Iris pigment epithelial cell (primary cell): Measurements from ENCODE around the gene TRPM8.
"Not testable (repeated sequence)": the region's sequence is repeated elsewhere in the genome, so short reads cannot be mapped to it uniquely, and the experiment has no call there.

Experiments used
- DNase-seq: peaks from one replicate; pipeline ENCODE4 v3.0.0-alpha.2; 2011; ENCODE audit warnings: low read depth

Gene TRPM8

GRCh38 chr2:233938676-233939370, 21.6 kb downstream of the TRPM8 start:
- DNase-seq, result no peak

GRCh38 chr2:233940376-233941276, 23.5 kb downstream of the TRPM8 start:
- no peak for DNase-seq

DNA sequence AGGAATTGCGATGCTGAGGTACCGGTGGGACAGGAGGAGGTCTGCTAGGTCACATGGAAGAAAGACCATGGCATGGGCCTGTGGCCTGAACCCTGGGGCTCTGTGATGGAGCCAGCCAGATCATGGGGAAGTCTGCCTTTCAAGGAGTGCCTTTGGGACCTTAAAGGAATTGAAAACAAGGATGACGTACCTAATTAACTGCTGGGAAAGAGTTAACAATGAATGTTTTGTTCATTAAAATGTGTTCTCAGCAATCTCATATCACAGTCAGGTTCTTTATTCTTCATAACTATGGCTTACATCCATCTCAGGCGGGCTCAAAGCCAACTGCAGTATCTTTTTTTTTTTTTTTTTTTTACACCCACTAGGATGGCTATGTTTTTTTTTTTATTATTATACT, 25.6 kb downstream of the TRPM8 start:
- DNase-seq, result no peak

- DNase-seq, result no peak
Observed at GRCh38 chr2:233944269-233944668, 27.1 kb downstream of the TRPM8 start.

GRCh38 chr2:233944722-233945121, 27.5 kb downstream of the TRPM8 start:
- no peak for DNase-seq

DNA sequence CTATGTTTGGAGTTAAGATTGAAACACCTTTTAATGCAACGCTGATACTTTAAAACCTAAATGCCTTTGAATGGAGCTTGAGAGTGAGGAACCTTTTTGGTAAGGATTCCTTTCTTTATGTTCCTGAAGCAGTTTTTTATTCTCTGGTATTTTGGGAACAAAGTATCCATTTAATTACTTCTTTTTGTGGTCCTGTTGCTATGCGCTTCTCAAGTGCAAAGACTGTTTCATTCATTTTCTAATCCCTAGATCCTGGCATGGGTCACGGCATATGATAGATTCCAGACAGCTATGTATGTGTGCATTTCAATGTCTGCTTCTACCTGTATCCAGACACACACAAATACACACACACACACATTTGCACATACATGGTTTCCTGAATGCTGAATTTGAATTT, 28.0 kb downstream of the TRPM8 start:
- DNase-seq, result no peak

DNA sequence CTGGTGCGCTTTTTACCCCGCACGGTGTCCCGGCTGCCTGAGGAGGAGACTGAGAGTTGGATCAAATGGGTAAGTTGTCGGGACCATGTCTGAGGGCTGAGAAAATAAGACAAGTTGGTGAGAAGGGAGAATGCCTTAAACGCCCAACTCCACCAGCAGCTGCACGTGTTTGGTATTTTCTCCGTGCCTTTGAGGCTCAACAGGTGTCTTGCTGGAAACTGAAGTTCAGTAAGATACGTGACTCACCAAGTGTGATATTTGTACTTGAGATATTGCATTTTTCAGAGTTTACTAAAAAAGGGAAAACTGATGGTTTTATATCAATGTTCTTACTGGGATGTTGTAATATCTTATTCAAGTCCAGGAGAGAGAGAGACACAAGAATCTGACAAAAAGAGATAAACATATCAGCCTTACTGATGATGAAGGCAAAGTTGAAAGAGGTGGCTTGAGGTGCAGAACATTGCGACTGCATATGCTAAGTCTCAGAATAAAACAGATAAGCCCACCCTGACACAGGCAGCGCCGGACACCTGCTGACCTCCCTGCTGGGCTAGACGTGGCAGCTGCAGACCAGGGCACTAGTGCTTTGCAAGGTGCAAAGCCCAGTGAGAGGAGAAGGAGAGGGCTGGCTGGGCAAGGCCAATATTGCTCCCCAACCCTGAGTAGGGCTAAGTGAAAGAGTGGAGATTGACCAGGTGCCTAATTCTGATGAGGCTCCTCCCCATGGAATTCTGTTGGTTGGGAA, 33.1 kb downstream of the TRPM8 start:
- no peak for DNase-seq

GRCh38 chr2:233952335-233952734, 35.2 kb downstream of the TRPM8 start:
- DNase-seq, result no peak

GRCh38 chr2:233953087-233953801, 36.1 kb downstream of the TRPM8 start:
- DNase-seq, result no peak

- DNase-seq, result no peak
Observed at GRCh38 chr2:233960203-233960602, 43.0 kb downstream of the TRPM8 start.

GRCh38 chr2:233961905-233962304, 44.7 kb downstream of the TRPM8 start:
- no peak for DNase-seq

- DNase-seq, result no peak
Observed at GRCh38 chr2:233964581-233964980, 47.4 kb downstream of the TRPM8 start.

DNA sequence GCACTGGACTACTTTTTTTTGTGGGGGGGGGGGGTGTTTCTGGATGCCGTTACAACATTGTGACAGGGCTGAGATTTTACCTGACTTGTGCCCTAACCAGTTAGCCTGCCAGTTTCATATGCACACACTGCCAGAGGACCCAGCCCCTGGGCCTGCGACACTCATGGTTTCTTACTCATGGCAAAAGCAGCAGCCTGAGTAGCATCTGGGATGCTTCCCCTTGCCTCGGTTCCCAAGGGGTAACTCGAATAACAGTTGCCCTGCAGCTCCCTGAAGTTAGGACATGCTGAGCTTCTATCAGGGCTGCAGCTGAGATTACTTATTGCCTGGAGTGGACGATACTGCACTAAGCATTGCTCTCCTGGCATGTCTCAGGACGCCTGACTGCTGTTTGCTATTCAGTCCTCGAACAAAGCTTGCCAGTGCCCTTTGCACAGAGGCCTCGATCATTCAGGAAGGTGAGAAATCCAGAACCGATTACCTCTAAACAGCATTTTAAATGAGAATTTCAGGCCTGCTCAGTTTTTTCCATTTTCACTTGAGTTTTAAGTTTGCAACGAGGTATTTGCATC, 47.9 kb downstream of the TRPM8 start:
- DNase-seq, result no peak

DNA sequence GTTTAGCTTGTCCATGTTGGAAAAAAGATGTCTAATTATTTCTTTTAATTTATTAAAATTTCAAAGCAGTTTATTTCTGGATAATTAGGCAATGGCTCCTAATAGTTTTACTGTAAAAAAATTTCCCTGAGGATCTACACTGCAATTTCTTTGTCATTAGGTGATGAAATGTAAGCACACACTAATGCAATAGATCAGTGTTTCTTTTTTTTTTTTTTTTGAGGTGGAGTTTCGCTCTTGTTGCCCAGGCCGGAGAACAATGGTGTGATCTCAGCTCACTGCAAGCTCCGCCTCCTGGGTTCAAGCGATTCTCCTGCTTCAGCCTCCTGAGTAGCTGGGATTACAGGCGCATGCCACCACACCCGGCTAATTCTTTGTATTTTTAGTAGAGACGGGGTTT, 48.5 kb downstream of the TRPM8 start:
- DNase-seq, result not testable (repeated sequence)

DNA sequence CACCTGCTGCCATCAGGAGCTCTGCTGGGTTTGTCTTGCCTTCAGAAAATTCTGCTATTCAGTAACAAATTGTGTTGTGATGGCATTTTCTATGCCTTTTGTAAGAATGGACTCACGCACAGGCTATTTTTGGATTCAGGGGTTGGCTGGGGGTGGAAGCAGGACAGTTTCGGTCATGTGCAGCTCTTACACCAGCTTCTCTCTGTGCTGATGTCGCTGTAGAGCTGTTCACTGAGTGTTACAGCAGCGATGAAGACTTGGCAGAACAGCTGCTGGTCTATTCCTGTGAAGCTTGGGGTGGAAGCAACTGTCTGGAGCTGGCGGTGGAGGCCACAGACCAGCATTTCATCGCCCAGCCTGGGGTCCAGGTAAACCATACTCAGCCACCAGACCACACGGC, 49.2 kb downstream of the TRPM8 start:
- no peak for DNase-seq

- DNase-seq, result no peak
Observed at GRCh38 chr2:233967164-233967563, 50.0 kb downstream of the TRPM8 start.

DNA sequence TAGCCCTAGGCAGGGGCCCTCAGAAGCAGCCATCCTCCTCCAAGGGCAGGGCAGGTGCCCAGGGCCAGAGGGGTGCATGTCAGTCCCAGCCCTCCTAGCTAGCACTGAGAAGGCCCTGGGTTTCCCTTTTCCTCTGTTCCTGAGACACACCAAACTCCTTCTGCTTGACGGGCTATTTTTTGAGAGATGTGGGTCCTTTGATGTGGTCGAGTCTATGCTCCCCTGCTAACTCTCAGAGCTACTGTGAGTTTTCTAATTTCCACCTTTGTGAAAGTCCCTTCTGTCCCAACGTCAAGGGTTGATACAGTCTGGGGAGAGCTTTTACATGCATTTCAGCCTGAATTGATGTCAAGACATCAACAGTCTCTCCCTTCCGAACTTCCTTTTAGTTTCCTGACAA, 51.4 kb downstream of the TRPM8 start:
- DNase-seq, result no peak

GRCh38 chr2:233972460-233972859, 55.3 kb downstream of the TRPM8 start:
- not testable (repeated sequence) for DNase-seq

- no peak for DNase-seq
Observed at GRCh38 chr2:233972941-233973575, 55.9 kb downstream of the TRPM8 start.

GRCh38 chr2:233973786-233974185, 56.6 kb downstream of the TRPM8 start:
- no peak for DNase-seq

DNA sequence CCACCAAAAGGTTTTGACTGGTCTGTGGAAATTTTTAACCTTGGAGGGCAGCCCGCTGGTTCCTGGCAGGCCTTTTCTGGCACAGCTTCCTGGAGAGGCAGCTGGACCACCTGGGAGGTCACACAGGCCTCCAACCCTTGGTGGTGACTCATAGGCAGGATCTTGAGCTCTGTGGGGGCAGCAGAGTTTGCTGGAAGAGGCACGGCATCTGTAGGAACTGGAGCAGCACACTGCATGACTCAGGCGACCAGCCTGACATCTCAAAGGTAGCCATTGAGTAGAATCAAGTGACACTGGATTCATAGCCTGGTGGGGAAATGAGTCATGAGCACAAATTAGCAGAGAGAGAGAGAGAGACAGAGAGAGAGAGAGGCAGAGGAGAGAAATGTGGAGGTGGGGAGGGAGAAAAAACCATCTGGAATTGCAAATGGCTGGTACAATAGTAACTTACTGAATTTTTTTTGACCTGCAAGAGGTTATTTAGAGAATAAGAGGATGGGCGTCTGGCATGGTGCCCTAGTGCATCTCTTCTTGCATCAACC, 57.4 kb downstream of the TRPM8 start:
- peak; percentile 89 for DNase-seq
